ENCODE results near the gene GPN2.

DNA sequence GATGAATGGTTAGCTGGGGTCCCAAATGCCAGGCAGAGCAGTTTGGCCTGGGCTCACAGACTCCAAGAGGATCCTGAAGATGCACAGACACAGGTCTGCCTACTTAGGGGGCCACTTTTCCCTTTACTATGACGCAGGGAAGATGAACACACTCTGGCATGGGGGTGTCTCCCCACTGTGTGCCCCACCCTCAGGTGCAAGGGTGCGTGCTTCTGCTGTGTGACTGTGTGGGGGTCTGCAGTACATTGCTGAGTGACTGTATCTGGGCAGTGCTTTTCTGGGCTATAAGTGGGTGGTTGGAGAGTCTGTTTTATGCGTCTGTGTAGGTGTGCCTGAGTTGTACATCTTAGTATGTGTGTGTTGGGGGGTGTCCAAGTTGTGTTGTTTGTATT is 19.9 kb upstream of the GPN2 start:
- TF ChIP-seq POLR2A (IDR thresholded peaks at IDR 0.05) = no peak
- TF ChIP-seq, protein P1, sequence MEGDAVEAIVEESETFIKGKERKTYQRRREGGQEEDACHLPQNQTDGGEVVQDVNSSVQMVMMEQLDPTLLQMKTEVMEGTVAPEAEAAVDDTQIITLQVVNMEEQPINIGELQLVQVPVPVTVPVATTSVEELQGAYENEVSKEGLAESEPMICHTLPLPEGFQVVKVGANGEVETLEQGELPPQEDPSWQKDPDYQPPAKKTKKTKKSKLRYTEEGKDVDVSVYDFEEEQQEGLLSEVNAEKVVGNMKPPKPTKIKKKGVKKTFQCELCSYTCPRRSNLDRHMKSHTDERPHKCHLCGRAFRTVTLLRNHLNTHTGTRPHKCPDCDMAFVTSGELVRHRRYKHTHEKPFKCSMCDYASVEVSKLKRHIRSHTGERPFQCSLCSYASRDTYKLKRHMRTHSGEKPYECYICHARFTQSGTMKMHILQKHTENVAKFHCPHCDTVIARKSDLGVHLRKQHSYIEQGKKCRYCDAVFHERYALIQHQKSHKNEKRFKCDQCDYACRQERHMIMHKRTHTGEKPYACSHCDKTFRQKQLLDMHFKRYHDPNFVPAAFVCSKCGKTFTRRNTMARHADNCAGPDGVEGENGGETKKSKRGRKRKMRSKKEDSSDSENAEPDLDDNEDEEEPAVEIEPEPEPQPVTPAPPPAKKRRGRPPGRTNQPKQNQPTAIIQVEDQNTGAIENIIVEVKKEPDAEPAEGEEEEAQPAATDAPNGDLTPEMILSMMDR (IDR thresholded peaks at IDR 0.05) = no peak

Data from right lobe of liver (tissue), 4 donors.